DLD1 (cell line): ENCODE results near the gene ELSPBP1.
"Not testable (repeated sequence)": the region's sequence is repeated elsewhere in the genome, so short reads cannot be mapped to it uniquely, and the experiment has no call there.

Source experiments
- in situ Hi-C: cut with HindIII; loops from 2 replicates; pipeline ENCODE4 v1.10.0; 2017; ENCODE audit warnings: low sequenced_read_pairs

The ELSPBP1 gene

DNA sequence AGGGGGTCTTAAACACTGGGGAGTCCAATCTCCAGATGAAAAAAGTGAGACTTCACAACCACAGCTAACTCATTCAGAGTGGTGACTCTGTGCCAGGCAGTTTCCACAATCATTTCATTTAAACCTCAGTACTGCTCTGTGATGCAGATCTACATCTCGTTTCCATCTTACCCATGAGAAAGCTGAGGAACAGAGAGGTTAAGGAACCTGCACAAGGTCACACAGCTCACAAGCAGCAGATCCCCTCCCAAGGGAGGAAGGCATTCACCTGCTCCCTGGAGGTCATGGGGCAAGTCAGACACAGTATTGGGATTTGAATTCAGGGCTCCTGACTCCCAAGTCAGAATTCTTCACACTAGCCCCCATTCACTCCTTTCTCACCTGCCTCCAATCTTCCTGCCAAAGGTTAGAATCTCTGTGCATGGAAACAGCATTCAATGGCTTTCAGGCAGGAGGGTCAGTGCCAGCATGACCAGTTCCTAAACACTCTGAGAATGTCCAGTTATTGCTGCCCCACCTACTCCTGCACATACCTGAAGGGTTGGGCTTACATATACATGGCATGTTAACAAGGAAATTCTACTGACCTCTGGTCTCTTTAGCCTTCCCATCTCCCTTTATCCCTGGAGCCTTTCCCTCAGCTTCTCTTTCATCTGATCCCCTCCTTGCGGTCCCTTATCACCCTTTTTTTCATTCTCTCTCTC lies 47.6 kb downstream of the ELSPBP1 start:
- in situ Hi-C loops = no loop called here

- in situ Hi-C loops = no loop called here
Observed at GRCh38 chr19:48043675-48044258, 49.3 kb downstream of the ELSPBP1 start, which contains the start of gene CABP5. CABP5 (minus strand) TSS chr19:48044079; CDS start chr19:48043922, 157 bp downstream.

- in situ Hi-C loops = no loop called here
Observed at GRCh38 chr19:48044561-48044960, 50.1 kb downstream of the ELSPBP1 start.

GRCh38 chr19:48051335-48052033 lies 57.1 kb downstream of the ELSPBP1 start:
- in situ Hi-C loops = no loop called here

DNA sequence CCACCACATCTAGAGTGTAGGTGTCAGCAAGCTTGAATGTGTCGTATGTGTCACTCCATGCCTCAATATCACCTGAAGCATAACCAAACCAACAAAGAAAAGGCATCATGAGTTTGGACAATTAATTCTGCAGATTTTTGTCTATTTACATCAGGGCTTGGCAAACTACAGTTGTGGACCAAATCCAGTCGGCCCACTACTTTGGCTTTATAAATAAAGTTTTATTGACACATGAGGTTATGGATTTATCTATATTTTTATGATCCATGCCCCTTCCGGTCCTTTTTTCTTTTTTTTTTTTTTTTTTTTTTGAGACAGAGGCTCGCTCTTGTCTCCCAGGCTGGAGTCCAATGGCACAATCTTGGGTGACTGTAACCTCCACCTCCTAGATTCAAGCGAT lies 58.6 kb downstream of the ELSPBP1 start:
- in situ Hi-C loops = no loop called here

- in situ Hi-C loops = no loop called here
Observed at GRCh38 chr19:48053856-48054255, 59.4 kb downstream of the ELSPBP1 start.

- in situ Hi-C loops = no loop called here
Observed at GRCh38 chr19:48059331-48059730, 64.9 kb downstream of the ELSPBP1 start.

- in situ Hi-C loops = no loop called here
Observed at GRCh38 chr19:48060381-48060780, 65.9 kb downstream of the ELSPBP1 start.

- in situ Hi-C loops = no loop called here
Observed at GRCh38 chr19:48061401-48062344, 67.2 kb downstream of the ELSPBP1 start.

- in situ Hi-C loops = no loop called here
Observed at GRCh38 chr19:48064509-48064908, 70.1 kb downstream of the ELSPBP1 start.

DNA sequence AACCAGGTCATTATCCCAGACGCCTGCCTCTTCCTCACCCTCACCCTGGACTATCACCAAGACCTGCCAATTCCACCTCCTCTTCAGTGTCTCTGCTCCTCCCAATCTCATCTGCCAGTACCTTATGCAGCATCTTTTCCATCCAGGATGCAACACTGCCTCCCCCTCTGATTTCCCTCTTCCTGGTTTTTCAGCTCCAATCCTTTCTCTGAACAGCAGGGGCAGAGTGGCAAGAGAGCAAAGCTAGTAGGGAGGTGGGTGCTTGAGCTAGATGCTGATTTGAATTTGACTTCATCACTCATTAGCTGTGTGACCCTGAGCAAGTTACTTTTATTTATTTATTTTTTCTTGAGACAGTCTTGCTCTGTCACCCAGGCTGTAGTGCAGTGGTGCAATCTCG lies 75.0 kb downstream of the ELSPBP1 start:
- in situ Hi-C loops = no loop called here

DNA sequence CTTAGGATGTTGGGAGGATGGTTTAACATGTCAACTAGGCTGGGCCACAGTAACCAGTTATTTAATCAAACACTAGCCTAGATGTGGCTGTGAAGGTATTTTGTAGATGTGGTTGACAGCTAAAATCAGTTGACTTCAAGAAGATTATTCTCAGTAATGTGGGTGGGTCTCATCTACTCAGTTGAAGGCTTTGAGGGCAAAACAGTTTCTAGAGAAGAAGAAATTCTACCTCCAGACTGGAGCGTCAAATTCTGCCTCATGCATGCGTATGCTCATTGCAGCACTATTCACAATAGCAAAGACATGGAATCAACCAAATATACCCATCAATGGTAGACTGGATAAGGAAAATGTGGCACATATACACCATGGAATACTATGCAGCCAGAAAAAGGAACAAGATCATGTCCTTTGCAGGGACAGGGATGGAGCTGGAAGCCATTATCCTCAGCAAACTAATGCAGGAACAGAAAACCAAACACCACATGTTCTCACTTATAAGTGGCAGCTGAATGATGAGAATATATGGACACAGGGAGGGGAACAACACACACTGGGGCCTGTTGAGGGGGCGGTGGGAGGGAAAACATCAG lies 75.8 kb downstream of the ELSPBP1 start:
- in situ Hi-C loops = not testable (repeated sequence)
